SW480 (cell line): ENCODE measurements around the gene CYB561.
A peak's percentile ranks its signal among the peaks of the same experiment; 100 is the strongest.

ENCODE experiments used
- DNase-seq: peaks from one replicate; pipeline ENCODE4 v3.0.0-alpha.2; 2016; ENCODE audit warnings: low spot score

CYB561 gene

GRCh38 chr17:63445954-63446752 is at the start of gene CYB561:
Gene CYB561 (minus strand): TSS chr17:63446306. CDS start chr17:63437547, 8,759 bp downstream.
- peak; percentile 81 for DNase-seq

GRCh38 chr17:63495491-63495890 is 49.4 kb upstream of the CYB561 start:
- no peak for DNase-seq

- no peak for DNase-seq
Measured at GRCh38 chr17:63494300-63494928, 48.3 kb upstream of the CYB561 start.

GRCh38 chr17:63493411-63493810 is 47.3 kb upstream of the CYB561 start:
- DNase-seq: no peak

- no peak for DNase-seq
Measured at GRCh38 chr17:63492940-63493339, 46.8 kb upstream of the CYB561 start.

GRCh38 chr17:63491977-63492618 is 46.0 kb upstream of the CYB561 start:
- DNase-seq: no peak

GRCh38 chr17:63491413-63491812 is 45.3 kb upstream of the CYB561 start:
- no peak for DNase-seq

GRCh38 chr17:63490858-63491400 is 44.8 kb upstream of the CYB561 start:
- no peak for DNase-seq

GRCh38 chr17:63490329-63490728 is 44.2 kb upstream of the CYB561 start:
- DNase-seq: no peak

- DNase-seq: no peak
Measured at GRCh38 chr17:63489291-63489690, 43.2 kb upstream of the CYB561 start.

- DNase-seq: no peak
Measured at GRCh38 chr17:63488851-63489250, 42.7 kb upstream of the CYB561 start.

GRCh38 chr17:63487014-63487339 is 40.9 kb upstream of the CYB561 start:
- DNase-seq: no peak

GRCh38 chr17:63486317-63487013 is 40.4 kb upstream of the CYB561 start:
- DNase-seq: no peak

- no peak for DNase-seq
Measured at GRCh38 chr17:63483655-63484575, 37.8 kb upstream of the CYB561 start.

GRCh38 chr17:63483038-63483437 is 36.9 kb upstream of the CYB561 start:
- no peak for DNase-seq

GRCh38 chr17:63482509-63482908 is 36.4 kb upstream of the CYB561 start:
- no peak for DNase-seq

GRCh38 chr17:63481488-63481870 is 35.4 kb upstream of the CYB561 start:
- no peak for DNase-seq

- no peak for DNase-seq
Measured at GRCh38 chr17:63480826-63481487, 34.9 kb upstream of the CYB561 start.

GRCh38 chr17:63480192-63480784 is 34.2 kb upstream of the CYB561 start:
- DNase-seq: no peak

- DNase-seq: no peak
Measured at GRCh38 chr17:63479495-63480184, 33.5 kb upstream of the CYB561 start.
